Kidney capillary endothelial cell (primary cell): Measurements from ENCODE around the gene FRMD7.

Experiments
- DNase-seq: peaks from one replicate; pipeline ENCODE4 v3.0.0-alpha.2; 2018; ENCODE audit warnings: low spot score

FRMD7 gene

DNA sequence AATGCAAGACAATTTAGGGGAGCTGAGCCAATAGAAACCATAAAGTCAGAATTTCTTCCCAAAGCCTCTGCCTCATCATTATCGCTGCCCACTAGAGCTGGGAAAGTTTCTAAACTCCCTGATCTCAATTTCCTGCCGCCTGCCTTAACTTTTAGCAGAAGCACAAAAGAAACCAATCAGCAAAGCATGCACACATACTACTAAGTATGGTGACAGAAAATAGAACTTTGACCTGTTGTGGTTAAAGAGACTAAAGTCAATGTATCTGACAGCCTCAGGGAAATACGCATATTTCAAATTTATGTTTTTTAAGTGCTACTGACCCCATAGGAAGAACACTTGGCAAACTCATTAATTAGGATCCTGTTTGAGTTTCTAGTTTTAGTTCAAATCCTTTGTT is 94.7 kb downstream of the FRMD7 start:
- no peak for DNase-seq

DNA sequence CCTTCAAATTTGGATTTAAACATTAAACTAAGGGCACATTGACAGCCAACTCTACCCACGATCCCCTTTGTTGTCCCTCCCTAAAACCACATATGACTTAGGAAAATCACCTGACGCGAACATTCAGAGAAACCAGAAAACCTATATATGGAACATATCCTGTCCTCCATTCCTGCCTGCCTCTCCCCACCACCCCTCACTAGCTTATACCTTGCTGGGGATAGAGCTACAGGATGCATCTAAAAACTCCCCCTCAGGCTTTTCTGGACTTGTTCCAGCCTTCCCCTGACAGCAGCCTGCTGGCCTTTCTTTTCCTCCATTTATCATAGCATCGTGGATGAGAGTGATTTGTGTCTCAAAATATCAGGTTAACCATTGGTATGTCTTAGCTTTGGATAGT is 96.0 kb downstream of the FRMD7 start:
- DNase-seq: no peak

DNA sequence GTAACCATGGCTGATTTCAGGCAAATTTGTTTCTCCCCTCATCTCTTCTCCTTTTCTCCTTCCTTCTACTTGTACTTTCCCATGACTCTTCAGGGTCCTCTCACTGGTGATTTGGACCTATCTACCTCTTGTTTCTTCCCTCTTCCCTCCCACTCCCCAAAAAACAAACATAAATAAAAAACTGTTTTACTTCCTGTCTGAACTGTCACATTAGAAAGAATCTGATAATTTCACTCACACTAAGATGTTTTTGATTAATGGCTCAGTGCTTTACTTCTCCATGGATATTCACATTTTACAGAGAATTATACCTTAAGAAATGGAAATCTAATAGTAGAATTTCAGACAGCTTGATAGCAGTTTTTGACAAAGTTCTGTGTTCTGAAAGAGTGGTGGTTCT is 97.6 kb downstream of the FRMD7 start:
- DNase-seq: no peak
